ENCODE measurements around the gene CFAP65.

DNA sequence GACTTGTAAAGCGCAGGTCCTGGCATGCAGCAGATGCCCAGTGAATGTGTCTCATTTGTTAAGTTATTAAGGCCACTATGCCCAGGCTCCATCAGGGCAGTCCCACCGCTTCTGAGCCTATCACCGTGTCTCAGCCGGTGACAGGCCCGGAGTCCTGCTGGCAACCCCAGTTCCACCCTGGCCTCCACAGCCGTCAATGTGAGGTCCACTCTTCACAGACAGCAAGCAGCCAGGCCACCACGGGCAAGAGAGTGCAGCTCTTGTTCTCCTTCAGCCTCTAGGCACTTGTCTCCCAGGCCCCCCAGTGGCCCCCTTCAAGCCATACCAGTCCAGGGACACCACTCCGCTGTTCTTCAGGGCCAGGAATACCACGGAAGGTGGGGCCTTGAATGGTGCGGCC lies 22.6 kb downstream of the CFAP65 start:
- TF ChIP-seq, protein P1, sequence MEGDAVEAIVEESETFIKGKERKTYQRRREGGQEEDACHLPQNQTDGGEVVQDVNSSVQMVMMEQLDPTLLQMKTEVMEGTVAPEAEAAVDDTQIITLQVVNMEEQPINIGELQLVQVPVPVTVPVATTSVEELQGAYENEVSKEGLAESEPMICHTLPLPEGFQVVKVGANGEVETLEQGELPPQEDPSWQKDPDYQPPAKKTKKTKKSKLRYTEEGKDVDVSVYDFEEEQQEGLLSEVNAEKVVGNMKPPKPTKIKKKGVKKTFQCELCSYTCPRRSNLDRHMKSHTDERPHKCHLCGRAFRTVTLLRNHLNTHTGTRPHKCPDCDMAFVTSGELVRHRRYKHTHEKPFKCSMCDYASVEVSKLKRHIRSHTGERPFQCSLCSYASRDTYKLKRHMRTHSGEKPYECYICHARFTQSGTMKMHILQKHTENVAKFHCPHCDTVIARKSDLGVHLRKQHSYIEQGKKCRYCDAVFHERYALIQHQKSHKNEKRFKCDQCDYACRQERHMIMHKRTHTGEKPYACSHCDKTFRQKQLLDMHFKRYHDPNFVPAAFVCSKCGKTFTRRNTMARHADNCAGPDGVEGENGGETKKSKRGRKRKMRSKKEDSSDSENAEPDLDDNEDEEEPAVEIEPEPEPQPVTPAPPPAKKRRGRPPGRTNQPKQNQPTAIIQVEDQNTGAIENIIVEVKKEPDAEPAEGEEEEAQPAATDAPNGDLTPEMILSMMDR (IDR thresholded peaks at IDR 0.05): no peak
- TF ChIP-seq EZH2 (IDR thresholded peaks at IDR 0.05): no peak

Measured in neural progenitor cell (in vitro differentiated cells).